Parathyroid adenoma (tissue), 2 donors: Measurements from ENCODE around the gene PCBP3.

Experiments
- H2AFZ ChIP-seq: fragments of 300-600 bp; sonication (generic); one replicate; pipeline ENCODE4 v1.7.0; 2017; ENCODE audit warnings: antibody characterized with exemption, mild to moderate bottlenecking
- H3K27ac ChIP-seq: fragments of 300-600 bp; sonication (generic); one replicate; pipeline ENCODE4 v1.7.0; 2017
- H3K27me3 ChIP-seq: fragments of 300-600 bp; sonication (generic); one replicate; pipeline ENCODE4 v1.7.0; 2017; ENCODE audit warnings: low read length; ENCODE audit not compliant: control insufficient read depth, insufficient read depth
- H3K36me3 ChIP-seq: fragments of 300-600 bp; sonication (generic); one replicate; pipeline ENCODE4 v1.7.0; 2017; ENCODE audit warnings: low read length; ENCODE audit not compliant: control insufficient read depth, insufficient read depth
- H3K4me1 ChIP-seq: fragments of 300-600 bp; sonication (generic); one replicate; pipeline ENCODE4 v1.7.0; 2017; ENCODE audit warnings: control low read depth
- H3K4me2 ChIP-seq: fragments of 300-600 bp; sonication (generic); one replicate; pipeline ENCODE4 v1.7.0; 2017; ENCODE audit warnings: low read length
- H3K4me3 ChIP-seq: fragments of 300-600 bp; sonication (generic); one replicate; pipeline ENCODE4 v1.7.0; 2017; ENCODE audit warnings: low read depth, low read length
- H3K79me2 ChIP-seq: fragments of 300-600 bp; sonication (generic); one replicate; pipeline ENCODE4 v1.7.0; 2017; ENCODE audit warnings: control low read depth
- H3K9ac ChIP-seq: fragments of 300-600 bp; sonication (generic); one replicate; pipeline ENCODE4 v1.7.0; 2017; ENCODE audit warnings: mild to moderate bottlenecking
- H3K9me3 ChIP-seq: fragments of 300-600 bp; sonication (generic); one replicate; pipeline ENCODE4 v1.7.0; 2017; ENCODE audit warnings: low read length; ENCODE audit not compliant: control insufficient read depth
- TF ChIP-seq, protein P1 (sequence below): fragments of 300-600 bp; sonication (generic); IDR thresholded peaks from one replicate; pipeline ENCODE4 v1.7.0; 2017; ENCODE audit warnings: antibody characterized with exemption, mild to moderate bottlenecking
- donor health status: primary hyperparathyroidism.

The PCBP3 gene

DNA sequence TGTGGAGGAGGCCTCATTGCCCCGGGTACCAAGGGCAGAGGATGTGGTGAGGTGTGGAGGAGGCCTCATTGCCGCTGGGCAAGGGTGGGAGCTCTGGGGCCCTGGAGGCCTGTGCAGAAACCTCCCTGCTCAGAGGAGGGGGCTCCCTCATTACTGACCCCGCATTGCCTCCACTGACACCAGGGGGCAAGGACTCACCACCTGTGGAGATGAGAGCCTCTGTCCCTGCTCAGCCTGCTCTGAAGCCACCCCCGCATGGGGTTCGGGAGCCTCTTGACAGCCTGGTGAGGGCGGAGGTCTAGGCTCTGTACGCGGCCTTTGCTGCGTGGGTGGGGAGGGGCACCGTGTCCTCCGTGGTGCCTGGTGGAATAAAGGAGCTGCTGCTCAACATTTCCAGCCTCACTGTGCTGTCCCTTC, 243.1 kb downstream of the PCBP3 start:
- Histone ChIP-seq H3K27me3 (no peaks in the 10 kb centered on the region), H3K27ac (no peak overlapping the region)

DNA sequence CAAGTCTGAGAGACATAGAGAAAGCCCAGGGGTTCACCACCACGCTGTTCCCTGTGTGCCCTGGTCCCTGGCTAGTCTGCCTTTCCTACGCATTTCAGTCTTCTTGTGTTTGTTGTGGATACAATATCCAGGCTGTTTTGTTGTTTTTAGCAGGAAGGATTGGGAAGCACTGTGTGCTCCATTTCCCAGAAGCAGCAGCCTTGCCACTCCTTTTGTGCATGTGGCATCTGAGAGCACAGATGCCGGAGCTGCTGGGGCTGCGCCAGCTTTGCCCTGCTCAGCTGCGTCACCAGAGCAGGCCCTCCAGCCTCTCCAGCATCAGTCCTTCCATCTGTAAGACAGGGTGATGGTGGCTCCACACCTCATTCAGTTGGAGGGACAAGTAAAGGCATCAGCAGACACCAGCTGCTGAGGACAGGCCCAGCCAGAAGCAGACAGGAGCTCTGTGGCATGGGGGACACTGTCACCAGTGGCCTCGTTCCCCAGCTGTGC, 243.6 kb downstream of the PCBP3 start:
- Histone ChIP-seq H3K27ac (no peak overlapping the region), H2AFZ (no peak overlapping the region), H3K27me3 (no peaks in the 10 kb centered on the region), H3K9ac (no peak overlapping the region), H3K4me3 (no peak overlapping the region), H3K4me2 (no peak overlapping the region), H3K79me2 (no peaks in the 10 kb centered on the region), H3K4me1 (no peaks in the 10 kb centered on the region), H3K9me3 (no peaks in the 10 kb centered on the region), H3K36me3 (no peaks in the 10 kb centered on the region)
- TF ChIP-seq, protein P1, sequence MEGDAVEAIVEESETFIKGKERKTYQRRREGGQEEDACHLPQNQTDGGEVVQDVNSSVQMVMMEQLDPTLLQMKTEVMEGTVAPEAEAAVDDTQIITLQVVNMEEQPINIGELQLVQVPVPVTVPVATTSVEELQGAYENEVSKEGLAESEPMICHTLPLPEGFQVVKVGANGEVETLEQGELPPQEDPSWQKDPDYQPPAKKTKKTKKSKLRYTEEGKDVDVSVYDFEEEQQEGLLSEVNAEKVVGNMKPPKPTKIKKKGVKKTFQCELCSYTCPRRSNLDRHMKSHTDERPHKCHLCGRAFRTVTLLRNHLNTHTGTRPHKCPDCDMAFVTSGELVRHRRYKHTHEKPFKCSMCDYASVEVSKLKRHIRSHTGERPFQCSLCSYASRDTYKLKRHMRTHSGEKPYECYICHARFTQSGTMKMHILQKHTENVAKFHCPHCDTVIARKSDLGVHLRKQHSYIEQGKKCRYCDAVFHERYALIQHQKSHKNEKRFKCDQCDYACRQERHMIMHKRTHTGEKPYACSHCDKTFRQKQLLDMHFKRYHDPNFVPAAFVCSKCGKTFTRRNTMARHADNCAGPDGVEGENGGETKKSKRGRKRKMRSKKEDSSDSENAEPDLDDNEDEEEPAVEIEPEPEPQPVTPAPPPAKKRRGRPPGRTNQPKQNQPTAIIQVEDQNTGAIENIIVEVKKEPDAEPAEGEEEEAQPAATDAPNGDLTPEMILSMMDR: no peak

More for the DNA sequence above, 243.1 kb downstream of the PCBP3 start:
- no peaks in the 10 kb centered on the region for H3K4me1 ChIP-seq
- no peak overlapping the region for H2AFZ ChIP-seq
- no peaks in the 10 kb centered on the region for H3K79me2 ChIP-seq
- no peak overlapping the region for H3K4me3 ChIP-seq
- TF ChIP-seq, protein P1: no peak
- no peaks in the 10 kb centered on the region for H3K36me3 ChIP-seq
- H3K9me3 ChIP-seq: no peaks in the 10 kb centered on the region
- no peak overlapping the region for H3K4me2 ChIP-seq
- H3K9ac ChIP-seq: no peak overlapping the region

DNA sequence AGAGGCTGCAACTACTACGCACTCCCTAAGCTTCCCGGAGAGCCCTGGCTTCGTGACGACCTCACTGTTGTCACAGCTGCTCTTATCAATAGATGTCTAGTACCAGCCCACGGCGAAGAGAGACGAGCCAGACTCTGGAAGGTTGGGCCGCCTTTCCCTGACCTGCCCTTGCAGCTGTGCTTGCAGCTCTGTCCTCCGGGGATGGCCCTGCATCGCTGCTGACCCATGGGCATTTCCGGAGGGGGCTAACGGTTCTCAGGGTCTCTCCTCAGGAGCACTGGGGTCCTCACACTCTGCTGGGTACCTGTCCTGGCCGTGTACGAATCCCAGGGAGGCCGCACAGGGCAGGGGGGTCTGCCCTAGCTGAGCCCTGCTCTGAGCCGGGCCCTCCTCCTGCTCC, 244.3 kb downstream of the PCBP3 start:
- H3K4me2 ChIP-seq: no peak overlapping the region
- no peaks in the 10 kb centered on the region for H3K27me3 ChIP-seq
- H3K27ac ChIP-seq: no peak overlapping the region
- H3K4me3 ChIP-seq: no peak overlapping the region
- no peaks in the 10 kb centered on the region for H3K9me3 ChIP-seq
- no peak overlapping the region for H3K9ac ChIP-seq
- TF ChIP-seq, protein P1: no peak
- H3K4me1 ChIP-seq: no peaks in the 10 kb centered on the region
- no peaks in the 10 kb centered on the region for H3K36me3 ChIP-seq
- H2AFZ ChIP-seq: no peak overlapping the region
- no peaks in the 10 kb centered on the region for H3K79me2 ChIP-seq

DNA sequence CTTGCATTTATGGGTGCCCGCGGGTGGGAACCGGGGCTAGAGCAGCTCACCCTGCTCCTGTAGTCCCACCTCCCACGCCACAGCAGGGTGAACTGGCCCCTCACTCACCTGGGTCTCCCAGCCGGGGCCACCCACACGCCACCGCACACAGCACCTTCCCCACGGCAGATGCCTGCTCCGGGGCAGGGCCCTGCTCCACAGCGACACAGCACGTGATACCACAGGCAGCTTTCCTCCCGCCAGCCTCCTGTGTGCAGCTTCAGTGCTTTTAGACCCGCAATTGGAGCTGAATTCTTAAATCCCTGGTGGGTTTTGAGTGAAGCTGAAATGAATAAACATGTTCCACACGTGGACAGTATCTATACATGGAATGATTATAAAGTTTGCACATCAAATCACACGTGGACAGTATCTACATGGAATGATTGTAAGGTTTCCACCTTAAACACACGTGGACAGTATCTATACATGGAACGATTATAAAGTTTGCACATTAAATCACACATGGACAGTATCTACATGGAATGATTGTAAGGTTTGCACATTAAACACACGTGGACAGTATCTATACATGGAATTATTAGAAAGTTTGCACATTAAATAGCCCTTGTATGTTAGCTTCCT, 245.0 kb downstream of the PCBP3 start:
- H3K9ac ChIP-seq: no peak overlapping the region
- no peaks in the 10 kb centered on the region for H3K9me3 ChIP-seq
- no peaks in the 10 kb centered on the region for H3K79me2 ChIP-seq
- H2AFZ ChIP-seq: no peak overlapping the region
- H3K27ac ChIP-seq: no peak overlapping the region
- no peaks in the 10 kb centered on the region for H3K27me3 ChIP-seq
- TF ChIP-seq, protein P1: no peak
- H3K4me2 ChIP-seq: no peak overlapping the region
- no peak overlapping the region for H3K4me3 ChIP-seq
- no peaks in the 10 kb centered on the region for H3K4me1 ChIP-seq
- H3K36me3 ChIP-seq: no peaks in the 10 kb centered on the region

DNA sequence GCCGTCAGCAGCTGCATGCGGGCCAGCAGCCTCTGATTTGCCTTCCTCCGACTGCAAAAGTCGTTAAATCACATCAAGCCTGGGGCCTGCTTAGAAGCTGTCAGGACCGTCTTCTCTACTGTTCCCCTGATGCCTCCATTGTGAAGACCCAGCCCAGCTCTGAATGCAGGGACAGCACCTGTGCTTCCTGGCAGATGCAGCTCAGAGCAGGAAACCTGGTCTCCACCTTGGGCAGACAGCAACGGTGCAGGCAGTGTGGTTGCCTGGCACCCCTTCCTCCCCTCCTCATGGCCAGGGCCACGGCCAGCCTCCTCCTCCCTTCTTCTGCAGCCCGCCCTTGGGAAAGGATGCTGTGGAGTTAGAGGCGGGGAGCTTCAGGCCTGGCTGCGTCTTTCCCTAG, 245.7 kb downstream of the PCBP3 start:
- H2AFZ ChIP-seq: no peak overlapping the region

More for the DNA sequence above, 245.7 kb downstream of the PCBP3 start:
- H3K9me3 ChIP-seq: no peaks in the 10 kb centered on the region
- no peak overlapping the region for H3K4me2 ChIP-seq
- H3K27me3 ChIP-seq: no peaks in the 10 kb centered on the region
- H3K36me3 ChIP-seq: no peaks in the 10 kb centered on the region
- H3K79me2 ChIP-seq: no peaks in the 10 kb centered on the region
- H3K27ac ChIP-seq: no peak overlapping the region
- TF ChIP-seq, protein P1: no peak
- no peaks in the 10 kb centered on the region for H3K4me1 ChIP-seq
- H3K9ac ChIP-seq: no peak overlapping the region
- no peak overlapping the region for H3K4me3 ChIP-seq
